GM18505 (cell line): ENCODE data around the gene CACNA2D1.

Experiments
- ATAC-seq: cut with Tn5 transposase; IDR thresholded peaks from one replicate; pipeline ENCODE4 v1.9.1; 2021; ENCODE audit not compliant: unreplicated experiment
- POLR2A ChIP-seq: IDR thresholded peaks from 4 replicates; pipeline ENCODE4 v1.6.1; 2011; ENCODE audit warnings: borderline replicate concordance; ENCODE audit not compliant: insufficient read depth, insufficient read length; ENCODE audit errors: extremely low read depth

CACNA2D1 gene

DNA sequence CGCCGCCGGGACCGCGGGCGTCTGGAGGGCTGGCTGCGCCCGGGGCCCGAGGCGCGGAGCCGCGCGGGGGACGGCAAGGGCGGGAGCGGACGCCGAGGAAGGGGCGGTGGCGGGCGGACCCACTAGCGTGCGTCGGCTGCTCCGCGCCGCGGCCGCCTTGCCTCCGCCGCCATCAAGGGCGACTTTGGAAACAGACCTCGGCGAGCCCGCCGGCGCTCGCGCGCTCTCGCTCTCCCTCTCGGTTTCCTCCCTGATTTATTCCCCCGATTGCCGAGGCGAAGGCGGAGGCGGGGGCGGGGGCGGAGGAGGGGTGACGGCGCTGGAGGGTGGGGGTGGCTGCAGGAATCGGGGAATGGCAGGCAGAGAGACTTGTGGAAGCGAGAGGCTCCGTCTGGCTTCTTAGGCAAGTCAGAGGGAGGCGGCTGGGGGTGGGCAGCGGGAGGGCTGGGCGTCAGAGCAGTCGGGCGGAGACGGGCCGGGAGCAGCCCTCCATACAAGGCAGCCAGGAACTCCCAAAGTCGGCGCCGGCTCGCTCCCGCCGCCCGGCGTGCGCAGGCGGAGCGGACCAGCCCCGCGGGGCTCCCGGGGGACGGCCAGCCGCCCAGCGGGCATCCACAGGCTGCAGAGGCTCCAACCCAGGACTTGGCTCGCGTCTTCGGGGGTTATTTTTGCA, at the start of gene CACNA2D1:
TSS of gene CACNA2D1 (minus strand) at position 231 of the 673 bp plus-strand sequence.
- no peak for ATAC-seq
- no peak for TF ChIP-seq POLR2A

DNA sequence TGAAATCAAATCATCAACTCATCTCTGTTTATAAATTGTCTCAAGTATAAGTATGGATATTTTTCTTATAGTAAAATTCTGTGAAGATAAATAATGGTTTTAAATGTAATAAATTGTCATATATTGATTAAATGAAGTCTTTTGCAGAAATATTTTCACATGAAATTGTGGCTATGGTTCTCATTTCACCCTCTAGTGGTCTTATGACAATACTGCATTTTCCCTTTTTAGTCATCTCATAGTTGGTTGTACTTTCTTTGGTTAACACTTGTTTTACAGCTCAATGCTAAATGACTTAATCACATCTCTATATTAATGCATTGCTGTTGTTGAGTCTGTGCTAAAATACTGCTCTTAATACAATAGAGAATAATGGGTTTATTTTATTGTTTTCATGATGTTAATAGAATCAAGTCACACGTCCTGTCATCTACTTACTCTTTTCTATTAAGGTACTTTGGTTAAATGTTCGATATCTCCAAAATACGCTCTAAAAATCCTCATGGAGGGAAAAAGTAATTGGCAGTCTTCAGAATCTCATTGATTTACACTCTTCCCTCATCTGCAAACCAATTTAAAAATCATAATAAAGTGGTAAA, 38.0 kb upstream of the CACNA2D1 start:
- no peak for TF ChIP-seq POLR2A
- ATAC-seq = no peak

DNA sequence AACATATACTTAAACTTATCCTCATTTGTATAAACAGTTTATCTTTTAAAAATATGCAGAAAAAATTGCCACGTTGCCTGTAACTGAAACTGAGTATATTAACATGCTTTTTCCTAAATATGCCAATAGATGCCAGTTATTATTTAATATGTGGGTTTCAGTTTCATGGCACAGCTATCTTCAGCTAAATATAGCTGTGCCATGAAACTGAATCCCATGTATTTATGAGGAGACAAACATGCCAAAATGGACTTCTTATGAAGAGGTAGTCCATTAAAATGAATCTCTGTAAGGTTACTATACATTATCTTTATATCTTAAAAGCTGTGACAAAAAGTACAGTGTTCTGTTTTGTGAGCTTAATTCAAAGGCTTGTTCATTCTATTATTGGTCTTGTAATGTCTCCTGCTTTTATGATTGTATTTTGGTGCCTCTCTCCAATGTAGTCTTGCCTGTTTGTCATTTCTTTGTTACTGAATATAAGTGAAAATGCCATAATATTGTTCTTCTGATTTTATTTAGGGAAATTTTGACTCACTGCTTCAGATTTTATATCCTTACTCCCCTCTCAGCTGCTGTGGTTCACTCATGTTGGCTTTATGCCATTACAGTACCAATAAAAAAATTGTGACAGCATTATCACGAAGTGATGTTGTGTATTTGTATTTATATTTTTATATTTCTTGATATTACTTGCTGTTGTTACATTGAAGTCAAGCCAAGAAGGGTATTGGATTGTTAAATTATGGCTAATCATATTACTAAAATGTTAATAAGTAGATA, 34.3 kb upstream of the CACNA2D1 start:
- ATAC-seq = no peak
- no peak for TF ChIP-seq POLR2A

DNA sequence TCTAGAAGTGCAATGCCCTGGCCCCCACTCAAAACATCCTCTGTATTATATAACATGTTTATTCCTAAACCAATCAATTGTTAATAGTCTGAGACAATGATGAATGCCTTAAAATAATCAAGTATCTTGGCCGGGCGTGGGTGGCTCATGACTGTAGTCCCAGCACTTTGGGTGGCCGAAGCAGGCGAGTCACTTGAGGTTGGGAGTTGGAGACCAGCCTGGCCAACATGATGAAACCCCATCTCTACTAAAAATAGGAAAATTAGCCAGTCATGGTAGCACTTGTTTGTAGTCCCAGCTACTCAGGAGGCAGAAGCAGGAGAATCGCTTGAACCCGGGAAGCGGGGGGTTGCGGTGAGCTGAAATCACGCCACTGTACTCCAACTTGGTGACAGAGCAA, 29.4 kb upstream of the CACNA2D1 start:
- ATAC-seq = no peak
- TF ChIP-seq POLR2A = no peak

DNA sequence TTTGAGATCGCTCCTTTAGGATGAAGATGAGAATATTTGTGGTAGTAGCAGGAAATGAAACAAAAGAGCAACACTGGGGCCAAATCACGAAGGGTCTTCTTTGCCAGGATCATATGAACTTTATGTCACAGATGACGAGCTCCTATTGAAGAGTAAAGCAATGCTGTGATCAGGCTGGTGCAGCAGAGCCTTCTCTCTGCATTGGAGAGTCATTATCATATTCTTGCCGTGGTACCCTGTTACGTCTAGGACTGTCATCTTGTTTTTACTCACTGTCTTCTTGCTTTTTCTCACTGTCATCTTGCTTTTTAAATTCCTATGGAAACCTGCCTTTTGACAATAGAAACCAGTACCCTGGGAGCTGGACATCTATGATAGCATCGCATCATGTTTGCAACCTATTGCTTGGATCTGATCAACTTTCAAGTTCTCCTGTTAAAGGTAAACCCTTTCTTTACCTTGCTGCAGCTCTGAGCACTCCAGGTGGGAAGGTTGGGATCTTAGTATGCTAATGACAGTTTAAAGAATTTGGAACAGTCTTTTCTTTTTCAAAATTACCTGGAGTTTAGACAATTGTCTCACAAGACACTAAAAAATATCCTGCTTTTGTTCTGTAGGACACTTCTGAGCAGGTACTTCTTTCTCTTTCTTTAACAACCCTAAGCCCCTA, 27.9 kb upstream of the CACNA2D1 start:
- no peak for ATAC-seq
- TF ChIP-seq POLR2A = no peak

DNA sequence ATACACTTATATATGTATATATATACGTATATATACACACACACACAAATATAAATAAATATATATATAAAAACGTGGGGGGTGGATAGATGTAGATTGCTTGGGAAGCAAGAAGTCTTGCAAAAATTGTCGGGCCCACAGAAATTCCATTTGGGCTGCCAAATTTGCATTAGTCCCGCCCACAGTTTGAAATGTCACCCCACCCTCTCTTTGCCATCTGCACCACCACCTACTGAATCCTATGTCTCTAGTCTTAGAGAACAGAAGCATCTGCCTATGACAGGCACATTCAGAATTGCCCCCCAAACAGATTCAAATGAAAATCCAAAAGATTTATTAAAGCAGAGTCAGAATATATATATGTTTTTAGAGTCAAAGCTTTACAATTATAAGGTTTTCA, 25.6 kb upstream of the CACNA2D1 start:
- ATAC-seq = no peak
- TF ChIP-seq POLR2A = no peak

DNA sequence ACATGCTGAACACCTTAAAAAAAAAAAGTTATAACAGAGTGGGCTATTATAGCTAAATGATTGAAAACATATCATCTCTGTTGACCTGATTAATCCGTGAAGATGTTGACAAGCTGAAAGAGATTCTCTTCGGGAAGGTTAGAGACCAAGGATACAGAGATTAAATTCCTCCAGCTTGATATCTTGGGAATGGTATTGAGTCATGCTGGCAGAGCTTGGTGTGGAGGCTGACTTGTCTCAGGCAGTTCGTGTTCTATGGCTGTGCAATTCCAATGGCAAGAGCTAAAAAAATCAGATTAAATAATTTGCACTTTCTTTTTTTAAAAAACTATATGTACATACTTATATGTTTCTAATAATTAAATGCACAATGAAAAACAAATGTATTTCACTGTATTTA, 24.9 kb upstream of the CACNA2D1 start:
- no peak for TF ChIP-seq POLR2A
- no peak for ATAC-seq

DNA sequence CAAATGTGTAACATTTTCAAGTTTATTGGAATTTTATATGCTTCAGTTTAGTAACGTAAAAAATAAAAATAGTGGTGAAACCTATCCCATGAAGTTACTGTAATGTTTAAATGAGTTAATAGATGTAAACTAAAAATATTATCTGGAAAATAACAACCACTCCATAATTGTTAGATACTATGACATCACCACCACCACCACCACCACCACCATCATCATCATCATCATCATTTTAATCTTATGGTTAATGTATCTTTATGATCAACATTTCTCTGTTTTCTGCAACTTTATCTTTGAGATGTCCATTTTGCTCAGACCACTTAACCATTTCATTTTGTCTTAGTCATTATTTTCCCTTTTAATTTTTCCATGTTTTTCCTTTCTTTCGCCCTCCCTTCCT, 23.4 kb upstream of the CACNA2D1 start:
- no peak for ATAC-seq
- no peak for TF ChIP-seq POLR2A

DNA sequence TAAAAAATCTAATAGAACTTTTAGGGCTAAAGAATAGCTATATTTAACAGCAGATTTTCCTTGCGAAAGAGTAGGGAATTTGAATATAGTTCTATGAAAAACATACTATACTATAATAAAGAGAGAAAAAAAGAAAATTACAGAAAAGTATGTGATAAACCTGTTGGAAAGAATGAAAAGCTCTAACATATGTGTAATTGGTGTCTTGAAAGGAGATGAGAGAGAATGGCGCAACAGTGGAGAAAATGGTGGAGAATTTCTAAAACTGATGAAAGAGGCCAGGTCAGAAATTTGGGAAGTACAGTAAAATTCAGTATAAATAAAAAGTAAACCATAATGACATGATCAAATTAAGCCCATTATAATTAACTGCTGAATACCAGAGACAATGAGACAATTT, 20.8 kb upstream of the CACNA2D1 start:
- no peak for ATAC-seq
- TF ChIP-seq POLR2A = no peak

DNA sequence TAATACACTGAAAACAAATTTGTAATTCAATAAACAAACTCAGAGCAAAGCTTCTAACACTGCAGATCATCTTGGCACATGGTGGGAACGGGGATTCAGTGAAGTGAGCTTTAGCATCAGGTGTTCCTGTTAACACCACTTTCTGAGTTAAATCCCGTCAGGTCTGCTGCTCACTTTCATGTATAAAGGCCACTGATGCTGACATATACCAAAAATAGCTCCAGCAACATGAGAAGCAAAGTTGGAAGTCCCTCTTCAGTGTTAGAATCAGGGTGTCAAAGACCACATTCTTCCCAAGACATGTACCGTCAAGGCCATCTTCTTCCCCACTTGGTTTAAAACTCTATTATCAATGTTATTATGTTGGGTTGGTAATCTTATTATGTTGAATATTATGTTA, 11.7 kb upstream of the CACNA2D1 start:
- ATAC-seq = no peak
- no peak for TF ChIP-seq POLR2A

DNA sequence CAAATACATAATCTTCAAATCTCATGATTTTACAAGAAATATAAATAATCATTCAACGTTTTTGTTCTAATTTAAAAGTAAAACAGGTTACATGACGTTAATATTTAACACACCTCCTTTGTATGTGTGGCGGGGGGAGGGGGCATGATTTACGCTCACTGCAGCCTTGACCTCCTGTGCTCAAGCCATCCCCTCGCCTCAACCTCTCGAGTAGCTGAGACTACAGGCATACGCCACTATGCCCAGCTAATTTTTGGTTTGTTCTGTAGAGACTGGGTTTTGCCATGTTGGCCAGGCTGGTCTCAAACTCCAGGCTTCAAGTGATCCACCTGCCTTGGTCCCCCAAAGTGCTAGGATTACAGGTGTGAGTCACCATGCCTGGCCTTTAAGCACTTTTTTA, 7.2 kb upstream of the CACNA2D1 start:
- TF ChIP-seq POLR2A = no peak
- ATAC-seq = no peak

DNA sequence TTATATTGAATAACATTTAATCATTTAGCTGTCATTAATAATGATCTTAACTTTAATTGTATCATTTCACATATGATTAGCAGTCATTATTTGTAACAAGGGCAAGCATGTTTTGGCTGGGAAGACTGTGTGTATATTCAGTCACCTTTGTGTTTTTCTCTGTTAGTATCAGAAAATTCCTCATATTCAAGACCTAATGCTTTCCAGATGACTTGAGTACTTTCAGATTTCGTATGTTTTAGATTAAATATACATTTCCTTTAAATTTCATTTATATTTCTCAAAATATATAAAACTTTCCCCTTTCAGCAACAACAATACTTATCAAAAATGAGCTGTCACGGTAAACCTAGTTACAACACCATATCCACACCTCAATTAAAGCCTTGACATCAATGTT, 6.3 kb upstream of the CACNA2D1 start:
- TF ChIP-seq POLR2A = no peak
- no peak for ATAC-seq

DNA sequence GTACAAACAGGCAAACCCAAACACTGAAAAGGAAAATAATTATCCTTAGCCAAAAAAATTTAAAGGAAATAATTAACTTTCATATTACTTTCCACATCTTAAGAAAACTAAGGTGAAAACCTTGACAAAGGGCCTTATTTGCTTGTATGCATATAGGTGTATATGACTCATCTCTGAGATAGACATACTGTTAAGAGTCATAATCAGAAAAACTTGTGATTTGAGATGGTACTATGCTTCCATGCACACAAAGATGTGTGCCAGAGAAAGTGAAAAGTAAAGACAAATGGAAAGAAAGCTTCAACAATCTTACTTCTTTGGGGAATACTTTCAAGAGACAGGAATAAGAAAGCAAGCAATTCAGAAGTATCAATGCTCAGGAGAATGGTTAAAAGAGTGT, 3.3 kb upstream of the CACNA2D1 start:
- no peak for TF ChIP-seq POLR2A
- no peak for ATAC-seq
